ENCODE measurements around the gene MSH5. TPM values are rescaled to one million over a fixed set of nuclear protein-coding genes. Genes with fewer than 3 reads are reported as not detected.
A peak's percentile ranks its signal among the peaks of the same experiment; 100 is the strongest.

The MSH5 gene
- total RNA-seq, 1 experiment from 2014 or later = 43.1 TPM

DNA sequence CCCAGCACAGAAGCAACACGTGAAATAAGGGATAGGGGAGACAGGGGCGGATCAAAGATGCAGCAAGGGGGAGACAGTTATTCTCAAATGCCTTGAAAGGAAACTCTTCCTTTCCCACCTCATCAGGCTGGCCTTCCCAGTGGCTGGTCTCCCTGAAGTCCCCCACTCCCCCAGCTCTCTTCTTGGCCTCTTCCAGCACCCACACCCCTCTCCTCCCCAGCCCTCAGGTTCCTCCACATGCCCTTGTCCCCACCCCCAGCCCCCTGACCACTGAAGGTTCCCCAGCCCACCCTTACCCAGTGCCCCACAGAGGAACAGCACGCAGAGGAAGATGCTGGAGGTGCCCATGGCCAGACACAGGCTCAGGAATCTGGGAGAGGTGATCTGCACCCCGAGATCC, 26.3 kb upstream of the MSH5 start (continued):
- TF ChIP-seq, protein P1, sequence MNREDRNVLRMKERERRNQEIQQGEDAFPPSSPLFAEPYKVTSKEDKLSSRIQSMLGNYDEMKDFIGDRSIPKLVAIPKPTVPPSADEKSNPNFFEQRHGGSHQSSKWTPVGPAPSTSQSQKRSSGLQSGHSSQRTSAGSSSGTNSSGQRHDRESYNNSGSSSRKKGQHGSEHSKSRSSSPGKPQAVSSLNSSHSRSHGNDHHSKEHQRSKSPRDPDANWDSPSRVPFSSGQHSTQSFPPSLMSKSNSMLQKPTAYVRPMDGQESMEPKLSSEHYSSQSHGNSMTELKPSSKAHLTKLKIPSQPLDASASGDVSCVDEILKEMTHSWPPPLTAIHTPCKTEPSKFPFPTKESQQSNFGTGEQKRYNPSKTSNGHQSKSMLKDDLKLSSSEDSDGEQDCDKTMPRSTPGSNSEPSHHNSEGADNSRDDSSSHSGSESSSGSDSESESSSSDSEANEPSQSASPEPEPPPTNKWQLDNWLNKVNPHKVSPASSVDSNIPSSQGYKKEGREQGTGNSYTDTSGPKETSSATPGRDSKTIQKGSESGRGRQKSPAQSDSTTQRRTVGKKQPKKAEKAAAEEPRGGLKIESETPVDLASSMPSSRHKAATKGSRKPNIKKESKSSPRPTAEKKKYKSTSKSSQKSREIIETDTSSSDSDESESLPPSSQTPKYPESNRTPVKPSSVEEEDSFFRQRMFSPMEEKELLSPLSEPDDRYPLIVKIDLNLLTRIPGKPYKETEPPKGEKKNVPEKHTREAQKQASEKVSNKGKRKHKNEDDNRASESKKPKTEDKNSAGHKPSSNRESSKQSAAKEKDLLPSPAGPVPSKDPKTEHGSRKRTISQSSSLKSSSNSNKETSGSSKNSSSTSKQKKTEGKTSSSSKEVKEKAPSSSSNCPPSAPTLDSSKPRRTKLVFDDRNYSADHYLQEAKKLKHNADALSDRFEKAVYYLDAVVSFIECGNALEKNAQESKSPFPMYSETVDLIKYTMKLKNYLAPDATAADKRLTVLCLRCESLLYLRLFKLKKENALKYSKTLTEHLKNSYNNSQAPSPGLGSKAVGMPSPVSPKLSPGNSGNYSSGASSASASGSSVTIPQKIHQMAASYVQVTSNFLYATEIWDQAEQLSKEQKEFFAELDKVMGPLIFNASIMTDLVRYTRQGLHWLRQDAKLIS (CRISPR knock-in tag; IDR thresholded peaks at IDR 0.05; ENCODE audit: borderline replicate concordance) = no peak

- CTCF ChIA-PET = interaction anchor here (0.5 to 2.3 kb wide), 13 partner anchors 10 to 482 kb away, joined by 3 to 24 read pairs (median 4); partner anchors contain the start of genes ABHD16A, DDAH2 and VARS1
- H3K36me3 Mint-ChIP-seq = no peaks in the 10 kb centered on the region
- H3K27ac Mint-ChIP-seq = no peak overlapping the region
- no peaks in the 10 kb centered on the region for H3K9me3 Mint-ChIP-seq
- no peak overlapping the region for H3K4me3 Mint-ChIP-seq
- peaks cover 46% of the 10 kb centered on the region for H3K4me1 Mint-ChIP-seq
- DNase-seq (ENCODE audit: low spot score) (no peak), ATAC-seq (peak; percentile 39)
- H3K27me3 Mint-ChIP-seq (ENCODE audit: low read depth) = no peaks in the 10 kb centered on the region; the same call in 1 of the 2 replicates
- TF ChIP-seq KAT7 (CRISPR knock-in tag; IDR thresholded peaks at IDR 0.05; ENCODE audit: borderline replicate concordance) = no peak
- TF ChIP-seq ZNF423 (CRISPR knock-in tag; IDR thresholded peaks at IDR 0.05) = peak; percentile 66
- POLR2A ChIA-PET = interaction anchor here (0.8 to 1.5 kb wide), 3 partner anchors 13 to 113 kb away, joined by 3 to 6 read pairs (median 4); partner anchors contain the start of gene HSPA1B
Measured at GRCh38 chr6:31713991-31714684, 25.7 kb upstream of the MSH5 start.

DNA sequence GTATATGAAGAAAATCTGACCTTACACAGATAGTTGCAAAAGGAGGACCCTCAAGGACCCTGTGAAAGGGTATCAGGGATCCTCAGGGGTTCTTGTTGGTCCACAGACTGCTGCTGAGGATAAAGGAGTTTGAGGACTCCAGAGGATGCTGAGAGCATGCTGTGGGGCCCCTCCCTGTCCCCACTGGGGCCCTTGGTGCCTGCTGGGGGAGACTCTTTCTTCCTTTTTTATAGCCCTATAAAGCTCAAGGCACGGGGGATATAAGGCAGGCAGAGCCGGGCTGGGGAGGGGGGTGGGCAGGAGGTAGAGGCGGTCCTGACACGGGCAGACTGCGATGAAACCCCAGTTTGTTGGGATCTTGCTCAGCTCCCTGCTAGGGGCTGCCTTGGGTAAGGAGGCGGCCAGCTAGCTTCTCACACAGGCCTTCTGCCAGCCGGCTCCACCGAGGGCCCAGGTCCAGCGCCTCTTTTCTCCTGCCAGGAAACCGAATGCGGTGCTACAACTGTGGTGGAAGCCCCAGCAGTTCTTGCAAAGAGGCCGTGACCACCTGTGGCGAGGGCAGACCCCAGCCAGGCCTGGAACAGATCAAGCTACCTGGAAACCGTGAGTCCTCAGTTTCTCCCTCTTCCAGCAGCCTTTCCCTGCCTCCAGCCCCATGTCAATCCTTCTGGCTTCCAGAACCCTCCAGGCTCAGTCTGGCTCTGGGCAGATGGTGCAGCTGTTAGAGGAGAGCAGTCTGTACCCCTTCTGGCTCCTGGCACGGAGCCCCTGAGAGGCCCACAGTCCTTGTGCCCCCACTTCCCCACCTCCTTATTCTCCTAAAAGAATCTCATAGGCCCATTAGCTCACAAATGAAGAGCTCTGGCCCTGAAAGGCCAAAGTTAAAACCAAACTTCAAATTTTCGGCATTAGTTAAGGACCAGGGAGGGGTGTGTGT, 24.5 kb upstream of the MSH5 start, which contains the start of gene LY6G6D:
TSS of gene LY6G6D (plus strand) at position 327 of the 937 bp plus-strand sequence. CDS start at position 335, 8 bp downstream.
- TF ChIP-seq FOXP4 (CRISPR knock-in tag; IDR thresholded peaks at IDR 0.05) (no peak), ZBTB21 (CRISPR knock-in tag; IDR thresholded peaks at IDR 0.05; ENCODE audit: borderline replicate concordance) (no peak), TEAD4 (CRISPR knock-in tag; IDR thresholded peaks at IDR 0.05) (no peak), SMAD3 (CRISPR knock-in tag; IDR thresholded peaks at IDR 0.05; ENCODE audit: borderline replicate concordance) (no peak), PRDM15 (CRISPR knock-in tag; IDR thresholded peaks at IDR 0.05) (no peak), E2F5 (CRISPR knock-in tag; IDR thresholded peaks at IDR 0.05) (no peak), EMX1 (CRISPR knock-in tag; IDR thresholded peaks at IDR 0.05) (no peak), TP53 (CRISPR knock-in tag; IDR thresholded peaks at IDR 0.05) (no peak), E2F1 (CRISPR knock-in tag; IDR thresholded peaks at IDR 0.05) (no peak), NR2C2 (CRISPR knock-in tag; IDR thresholded peaks at IDR 0.05) (no peak)
- TF ChIP-seq, protein P2, sequence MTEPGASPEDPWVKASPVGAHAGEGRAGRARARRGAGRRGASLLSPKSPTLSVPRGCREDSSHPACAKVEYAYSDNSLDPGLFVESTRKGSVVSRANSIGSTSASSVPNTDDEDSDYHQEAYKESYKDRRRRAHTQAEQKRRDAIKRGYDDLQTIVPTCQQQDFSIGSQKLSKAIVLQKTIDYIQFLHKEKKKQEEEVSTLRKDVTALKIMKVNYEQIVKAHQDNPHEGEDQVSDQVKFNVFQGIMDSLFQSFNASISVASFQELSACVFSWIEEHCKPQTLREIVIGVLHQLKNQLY (CRISPR knock-in tag; IDR thresholded peaks at IDR 0.05) = no peak
- Mint-ChIP-seq H3K4me3 (no peak within 1 kb of the TSS), H3K9me3 (no peaks in the 10 kb centered on the region), H3K4me1 (peaks cover 45% of the 10 kb centered on the region), H3K36me3 (no peaks in the 10 kb centered on the region), H3K27ac (no peak within 1 kb of the TSS), H3K27me3 (ENCODE audit: low read depth) (no peaks in the 10 kb centered on the region; the same call in 1 of the 2 replicates)
- ChIA-PET CTCF (interaction anchor here (1.1 to 2.3 kb wide), 5 partner anchors 12 to 237 kb away, joined by 3 to 24 read pairs (median 6); partner anchors contain the start of genes ABHD16A and DDAH2), POLR2A (interaction anchor here (1.2 kb wide), 1 partner anchor 112 kb away, joined by 6 read pairs; the partner anchor contains the start of gene HSPA1B)
- DNase-seq (ENCODE audit: low spot score) (no peak), ATAC-seq (no peak)

Data from WTC11 (cell line).